ENCODE results near the gene HSF5. TPM values are rescaled to one million over a fixed set of nuclear protein-coding genes. Genes with fewer than 3 reads are reported as not detected.

The HSF5 gene
- total and polyA plus RNA-seq, 2 of the 13 experiments (the other 11 are each of a cell fraction or from before 2014, with no cell fraction given) = not detected

DNA sequence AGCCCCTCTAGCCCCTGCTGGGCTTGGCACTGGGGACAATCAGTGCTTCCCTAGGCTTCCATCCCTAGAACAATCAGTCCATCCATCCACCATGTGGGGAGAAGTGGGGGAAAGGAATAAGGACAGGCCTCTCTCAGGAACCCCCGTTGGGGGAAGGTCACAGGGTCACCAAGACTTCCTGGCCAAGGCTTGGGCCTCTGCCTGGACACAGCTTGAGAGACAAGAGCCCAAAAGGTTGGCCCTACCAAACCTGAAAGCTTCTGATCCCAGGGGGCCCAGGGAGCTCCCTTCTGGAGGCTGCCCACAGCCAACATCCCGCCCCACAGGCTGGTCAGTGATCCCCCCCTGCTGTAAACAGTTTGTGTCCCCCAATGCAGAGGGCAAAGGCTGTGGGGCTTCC lies 42.4 kb upstream of the HSF5 start:
- no peak for TF ChIP-seq ZNF629 (CRISPR knock-in tag; conservative IDR thresholded peaks at IDR 0.05)
- TF ChIP-seq BATF2 (CRISPR knock-in tag; IDR thresholded peaks at IDR 0.05) = no peak
- no peak for TF ChIP-seq ZNF549 (CRISPR knock-in tag; IDR thresholded peaks at IDR 0.05)
- no peak for TF ChIP-seq ZNF326 (CRISPR knock-in tag; IDR thresholded peaks at IDR 0.05; ENCODE audit: borderline replicate concordance)
- TF ChIP-seq, protein P1, sequence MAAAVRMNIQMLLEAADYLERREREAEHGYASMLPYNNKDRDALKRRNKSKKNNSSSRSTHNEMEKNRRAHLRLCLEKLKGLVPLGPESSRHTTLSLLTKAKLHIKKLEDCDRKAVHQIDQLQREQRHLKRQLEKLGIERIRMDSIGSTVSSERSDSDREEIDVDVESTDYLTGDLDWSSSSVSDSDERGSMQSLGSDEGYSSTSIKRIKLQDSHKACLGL (CRISPR knock-in tag; IDR thresholded peaks at IDR 0.05) = no peak
- no peak for TF ChIP-seq NCOA2 (CRISPR knock-in tag; IDR thresholded peaks at IDR 0.05)
- TF ChIP-seq ZBTB21 (CRISPR knock-in tag; IDR thresholded peaks at IDR 0.05) = no peak
- TF ChIP-seq, protein P2, sequence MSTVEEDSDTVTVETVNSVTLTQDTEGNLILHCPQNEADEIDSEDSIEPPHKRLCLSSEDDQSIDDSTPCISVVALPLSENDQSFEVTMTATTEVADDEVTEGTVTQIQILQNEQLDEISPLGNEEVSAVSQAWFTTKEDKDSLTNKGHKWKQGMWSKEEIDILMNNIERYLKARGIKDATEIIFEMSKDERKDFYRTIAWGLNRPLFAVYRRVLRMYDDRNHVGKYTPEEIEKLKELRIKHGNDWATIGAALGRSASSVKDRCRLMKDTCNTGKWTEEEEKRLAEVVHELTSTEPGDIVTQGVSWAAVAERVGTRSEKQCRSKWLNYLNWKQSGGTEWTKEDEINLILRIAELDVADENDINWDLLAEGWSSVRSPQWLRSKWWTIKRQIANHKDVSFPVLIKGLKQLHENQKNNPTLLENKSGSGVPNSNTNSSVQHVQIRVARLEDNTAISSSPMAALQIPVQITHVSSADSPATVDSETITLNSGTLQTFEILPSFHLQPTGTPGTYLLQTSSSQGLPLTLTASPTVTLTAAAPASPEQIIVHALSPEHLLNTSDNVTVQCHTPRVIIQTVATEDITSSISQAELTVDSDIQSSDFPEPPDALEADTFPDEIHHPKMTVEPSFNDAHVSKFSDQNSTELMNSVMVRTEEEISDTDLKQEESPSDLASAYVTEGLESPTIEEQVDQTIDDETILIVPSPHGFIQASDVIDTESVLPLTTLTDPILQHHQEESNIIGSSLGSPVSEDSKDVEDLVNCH (CRISPR knock-in tag; IDR thresholded peaks at IDR 0.05) = no peak
- no peak for TF ChIP-seq AKAP8 (CRISPR knock-in tag; IDR thresholded peaks at IDR 0.05)
- TF ChIP-seq HOXA3 (CRISPR knock-in tag; IDR thresholded peaks at IDR 0.05) = no peak
- no peak for TF ChIP-seq HOXD1 (CRISPR knock-in tag; IDR thresholded peaks at IDR 0.05)
- no peak for TF ChIP-seq MED8 (CRISPR knock-in tag; IDR thresholded peaks at IDR 0.05; ENCODE audit: insufficient replicate concordance)
- TF ChIP-seq ZNF768 (CRISPR knock-in tag; IDR thresholded peaks at IDR 0.05) = no peak
- no peak for TF ChIP-seq DPF2 (CRISPR knock-in tag; IDR thresholded peaks at IDR 0.05; ENCODE audit: borderline replicate concordance, low read depth)
- no peak for TF ChIP-seq ZC3H4 (CRISPR knock-in tag; IDR thresholded peaks at IDR 0.05; ENCODE audit: borderline replicate concordance)
- TF ChIP-seq SP1 (IDR thresholded peaks at IDR 0.05) = no peak
- no peak for TF ChIP-seq SP1 (CRISPR knock-in tag; IDR thresholded peaks at IDR 0.05)
- TF ChIP-seq ZMAT5 (CRISPR knock-in tag; IDR thresholded peaks at IDR 0.05; ENCODE audit: borderline replicate concordance, low read depth) = no peak
- intact Hi-C loops (cut with micrococcal nuclease; ENCODE audit: unreplicated experiment) (no loop called here), in situ Hi-C loops (cut with HindIII; ENCODE audit: extremely low pct_ligation_motif_present, low pct_unique_long_range_greater_than_20kb) (loop anchor here (10.0 kb wide), 1 partner anchor 64 kb away; no protein-coding TSS in a partner anchor)
- POLR2A ChIA-PET = interaction anchor here (7.8 kb wide), 1 partner anchor 101 kb away, joined by 73 read pairs; no protein-coding TSS in a partner anchor
- H3K27ac ChIP-seq (ENCODE audit: extremely low read length, insufficient read depth, low read length) = no peak overlapping the region
- FAIRE-seq (no peak), ATAC-seq (no peak), DNase-seq (ENCODE audit: low spot score) (no peak)
- no peaks in the 10 kb centered on the region for H3K79me2 ChIP-seq (ENCODE audit: insufficient read depth, low read length)
- no peaks in the 10 kb centered on the region for H4K20me1 ChIP-seq (ENCODE audit: insufficient read depth, low read length)
- no peak overlapping the region for H3K9ac ChIP-seq (ENCODE audit: insufficient read depth, low read depth, low read length)
- peaks cover 9 to 53% of the 10 kb centered on the region in 2 experiments; a peak in 3 of 5 replicates for H3K27me3 ChIP-seq (ENCODE audit: control insufficient read depth in 1 of 2, insufficient read depth in 2 of 2, low read length in 2 of 2)
- H3K36me3 ChIP-seq (replicated peaks in 1 of 2; ENCODE audit: control insufficient read depth in 1 of 2, insufficient read depth in 2 of 2, low read length in 2 of 2) = no peaks in the 10 kb centered on the region
- BruUV-seq (replicated peaks) = no TSS peak
- WGBS (ENCODE audit: low lambda C conversion rate) = 0% methylated on average over 1 of the region's 2 CpGs
- no peaks in the 10 kb centered on the region for H3K9me3 ChIP-seq (ENCODE audit: low read length)
- H3K4me3 ChIP-seq (replicated peaks in 1 of 3; ENCODE audit: insufficient read depth in 1 of 3, low read depth in 2 of 3, low read length in 3 of 3) = no peak overlapping the region
- H3K4me1 ChIP-seq (ENCODE audit: insufficient read depth, low read length) = peaks cover 52% of the 10 kb centered on the region
- CTCF ChIA-PET (ENCODE audit: low intra/inter-chr PET ratio, low total read pairs) = no interaction called here
- H3K4me2 ChIP-seq (ENCODE audit: low read depth, low read length) = no peak overlapping the region
- H2AFZ ChIP-seq (ENCODE audit: low read length) = no peak overlapping the region

Measured in HepG2 (cell line).